ENCODE data around the gene PCYT1A.

DNA sequence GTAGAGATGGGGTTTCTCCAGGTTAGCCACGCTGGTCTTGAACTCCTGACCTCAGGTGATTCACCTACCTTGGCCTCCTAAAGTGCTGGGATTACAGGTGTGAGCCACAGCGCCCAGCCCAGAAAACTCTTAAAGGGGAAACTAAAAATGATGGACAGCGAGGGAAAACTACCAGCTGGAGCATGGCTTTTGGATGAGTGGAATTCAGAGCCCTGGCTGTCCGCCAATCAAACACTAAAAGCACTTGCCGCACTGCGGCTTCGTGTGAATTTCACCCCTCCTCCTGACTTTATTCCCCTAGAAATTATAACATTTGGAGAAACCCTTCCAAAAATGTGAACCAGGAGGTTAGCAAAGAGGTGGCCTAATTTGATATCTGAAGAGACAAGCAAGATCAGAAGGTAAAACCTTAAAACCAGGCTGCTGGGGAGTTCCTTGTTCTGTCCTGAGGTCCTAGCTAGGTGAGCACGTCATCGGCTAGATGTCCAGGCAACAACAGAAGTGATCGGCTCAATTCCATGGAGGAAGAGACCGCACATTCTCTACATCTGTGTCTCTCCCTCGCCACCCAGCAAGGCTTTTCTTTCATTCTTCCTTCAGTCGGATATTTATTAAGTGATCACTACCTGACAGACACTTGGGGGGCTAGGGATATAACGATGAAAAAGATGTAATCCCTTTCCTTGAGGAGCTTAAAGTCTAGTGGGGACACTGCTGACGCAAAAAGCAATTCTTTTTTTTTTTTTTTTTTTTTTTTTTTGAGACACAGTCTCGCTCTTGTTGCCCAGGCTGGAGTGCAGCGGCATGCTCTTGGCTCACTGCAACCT lies 49.0 kb upstream of the PCYT1A start:
- TF ChIP-seq CTCF (IDR thresholded peaks at IDR 0.05 in 4 of 5, conservative IDR thresholded peaks at IDR 0.05 in 1 of 5), result no peak
- TF ChIP-seq POLR2A (IDR thresholded peaks at IDR 0.05), result no peak
